HepG2 (cell line): ENCODE data around the gene ECD. TPM values are rescaled to one million over a fixed set of nuclear protein-coding genes. Genes with fewer than 3 reads are reported as not detected.

Source experiments
- ATAC-seq: fragments of 200-7000 bp; cut with Tn5 transposase; 3 replicates; pipeline ENCODE4 v1.9.1; 2020; ENCODE audit warnings: mild to moderate bottlenecking, moderate library complexity
- BruUV-seq: library from RNA; stranded (reverse); fragments of 400-500 nt; replicated peaks from 2 replicates; lab custom pipeline; 2021; lab: Mats Ljungman, UMichigan
- CTCF ChIA-PET: fragments of 300-600 bp; formaldehyde crosslinking; extraction: SDS; loops from one replicate; lab custom pipeline; 2021; ENCODE audit warnings: low total read pairs, inconsistent platforms, low intra/inter-chr PET ratio; lab: Yijun Ruan, JAX
- POLR2A ChIA-PET: fragments of 350-600 bp; sonication (Branson Sonifier 250); formaldehyde crosslinking; loops from one replicate; lab custom pipeline; 2020; ENCODE audit warnings: antibody characterized with exemption, inconsistent platforms; lab: Yijun Ruan, JAX
- DNase-seq: peaks from one replicate; pipeline ENCODE4 v3.0.0-alpha.2; 2015; ENCODE audit warnings: low spot score
- FAIRE-seq: peaks from 3 replicates; lab custom pipeline; 2011; peaks lifted over from hg19 to GRCh38; lab: Jason Lieb, UNC
- H2AFZ ChIP-seq: one replicate; pipeline ENCODE4 v1.6.1; 2011; ENCODE audit warnings: low read length, inconsistent platforms
- H3K27ac ChIP-seq: fragments of 300-600 bp; 3 replicates; pipeline ENCODE4 v1.8.0; 2011; ENCODE audit warnings: mixed run types, mild to moderate bottlenecking, mixed read lengths, low read length, inconsistent platforms; ENCODE audit not compliant: insufficient read depth; ENCODE audit errors: extremely low read length
- H3K27me3 ChIP-seq, 2 experiments: fragments of 200-600 bp in 1 of 2; 2 replicates in 1 of 2; 3 replicates in 1 of 2; pipeline versions ENCODE4 v1.6.0 to v1.8.0; 2011; ENCODE audit warnings: low read length in 2 of 2, mild to moderate bottlenecking in 2 of 2, moderate library complexity in 2 of 2, inconsistent platforms in 1 of 2; ENCODE audit not compliant: insufficient read depth in 2 of 2, control insufficient read depth in 1 of 2
- H3K36me3 ChIP-seq, 2 experiments: fragments of 200-600 bp in 1 of 2; replicated peaks in 1 of 2; 2 replicates in 1 of 2; 3 replicates in 1 of 2; pipeline versions ENCODE4 v1.5.1 to v1.8.0; 2011; ENCODE audit warnings: low read length in 2 of 2, inconsistent platforms in 1 of 2; ENCODE audit not compliant: insufficient read depth in 2 of 2, control insufficient read depth in 1 of 2
- H3K4me1 ChIP-seq: 2 replicates; pipeline ENCODE4 v1.5.1; 2012; ENCODE audit warnings: low read length, inconsistent platforms; ENCODE audit not compliant: insufficient read depth
- H3K4me2 ChIP-seq: 2 replicates; pipeline ENCODE4 v1.6.0; 2011; ENCODE audit warnings: low read depth, low read length, inconsistent platforms
- H3K4me3 ChIP-seq, 3 experiments: fragments of 200-600 bp in 1 of 3; sonication (generic), shearing (Covaris generic) in 1 of 3; replicated peaks in 1 of 3; 2 replicates each; pipeline ENCODE4 v1.5.1; 2011 to 2016; ENCODE audit warnings: low read length in 3 of 3, inconsistent platforms in 2 of 3, low read depth in 2 of 3, mild to moderate bottlenecking in 2 of 3, control low read depth in 1 of 3, mixed read lengths in 1 of 3; ENCODE audit not compliant: insufficient read depth in 1 of 3
- H3K79me2 ChIP-seq: one replicate; pipeline ENCODE4 v1.6.1; 2011; ENCODE audit warnings: low read length, inconsistent platforms; ENCODE audit not compliant: insufficient read depth
- H3K9ac ChIP-seq: 2 replicates; pipeline ENCODE4 v1.6.0; 2011; ENCODE audit warnings: mild to moderate bottlenecking, low read depth, low read length, inconsistent platforms; ENCODE audit not compliant: insufficient read depth
- H3K9me3 ChIP-seq: 2 replicates; pipeline ENCODE4 v1.5.1; 2012; ENCODE audit warnings: mild to moderate bottlenecking, low read length
- H4K20me1 ChIP-seq: 2 replicates; pipeline ENCODE4 v1.6.0; 2011; ENCODE audit warnings: inconsistent platforms, mild to moderate bottlenecking, low read length, moderate library complexity; ENCODE audit not compliant: insufficient read depth
- KDM5A ChIP-seq: fragments of 200-600 bp; sonication (generic); IDR thresholded peaks from 2 replicates; pipeline ENCODE4 v1.7.0; 2018; ENCODE audit warnings: antibody characterized with exemption, mild to moderate bottlenecking, low read length, borderline replicate concordance
- MATR3 ChIP-seq: sonication (generic); formaldehyde crosslinking; IDR thresholded peaks from 2 replicates; pipeline ENCODE4 v1.4.0; 2020; ENCODE audit warnings: missing genetic modification reagents
- MTA1 ChIP-seq: sonication (generic); formaldehyde crosslinking; IDR thresholded peaks from 2 replicates; pipeline ENCODE4 v1.4.0; 2020; ENCODE audit warnings: missing genetic modification reagents, mild to moderate bottlenecking, borderline replicate concordance
- MTF2 ChIP-seq: sonication (generic); formaldehyde crosslinking; IDR thresholded peaks from 2 replicates; pipeline ENCODE4 v1.5.0; 2020; ENCODE audit warnings: missing genetic modification reagents, borderline replicate concordance
- ZFP1 ChIP-seq: IDR thresholded peaks from 2 replicates; pipeline ENCODE4 v1.6.1; 2016
- WGBS: methylation state at CpG from one replicate; pipeline ENCODE4 v1.1.6; 2017; ENCODE audit warnings: low lambda C conversion rate; 5-methylcytosine and 5-hydroxymethylcytosine counted together
- in situ Hi-C: cut with HindIII; loops from 2 replicates; pipeline ENCODE4 v1.10.0; 2017; ENCODE audit warnings: low pct_unique_long_range_greater_than_20kb; ENCODE audit not compliant: extremely low pct_ligation_motif_present
- intact Hi-C: fragments of 100-400 bp; cut with micrococcal nuclease; formaldehyde crosslinking; loops from one replicate; pipeline ENCODE4 v1.10.0; 2022; ENCODE audit not compliant: unreplicated experiment
- polyA plus RNA-seq, 8 experiments: library from polyadenylated mRNA; depleted of rRNA in 3 of 8; stranded (reverse) in 7 of 8; unstranded in 1 of 8; fragments of >200 nt; fragmentation: Illumina TruSeq in 4 of 8; extraction: Trizol in 4 of 8; gene quantifications; 2 replicates each; pipeline versions ENCODE4 v1.2.1 to v1.2.3, GENCODE V29; 2011 to 2016; ENCODE audit warnings: low read depth in 4 of 8, missing spikeins in 1 of 8, mixed read lengths in 1 of 8; ENCODE audit not compliant: insufficient read depth in 1 of 8
- total RNA-seq, 5 experiments: library from RNA; depleted of rRNA; stranded (reverse); fragments of >200 nt; fragmentation: Illumina TruSeq; extraction: Trizol; gene quantifications; 2 replicates each; pipeline ENCODE4 v1.2.3, GENCODE V29; 2016; ENCODE audit warnings: low read depth in 1 of 5

ECD gene
- total and polyA plus RNA-seq, 2 of the 13 experiments (the other 11 are each of a cell fraction or from before 2014, with no cell fraction given) = 21.5 to 27.6 TPM

DNA sequence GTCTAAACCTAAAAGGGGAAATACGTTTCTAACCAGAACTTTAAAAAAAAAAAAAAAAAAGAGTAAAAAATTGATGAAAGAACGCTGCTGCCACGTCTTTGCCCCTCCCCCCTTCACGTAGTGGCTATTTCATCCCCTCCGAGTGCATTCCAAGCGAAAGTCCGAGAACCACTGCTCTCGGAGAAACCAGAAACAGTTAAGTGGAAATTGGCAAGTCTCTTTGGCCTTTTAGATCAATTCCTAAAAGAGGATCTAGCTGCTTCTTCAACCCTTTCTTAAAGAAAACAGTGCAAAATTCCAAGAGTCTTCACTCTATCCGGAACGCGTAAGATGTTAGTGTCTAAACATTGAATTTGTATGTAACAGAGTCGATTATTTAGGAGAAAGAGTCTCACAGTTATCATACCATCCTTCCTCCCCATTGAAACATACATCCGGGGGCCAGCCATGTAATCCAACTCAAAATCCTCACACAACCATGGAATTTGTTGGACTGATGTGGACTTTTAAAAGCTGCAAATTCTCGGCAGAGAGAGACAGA, 72.3 kb downstream of the ECD start (continued):
- TF ChIP-seq MTF2 = 0 out of 2 replicates have a peak, but pooled peaks have one; percentile 11

DNA sequence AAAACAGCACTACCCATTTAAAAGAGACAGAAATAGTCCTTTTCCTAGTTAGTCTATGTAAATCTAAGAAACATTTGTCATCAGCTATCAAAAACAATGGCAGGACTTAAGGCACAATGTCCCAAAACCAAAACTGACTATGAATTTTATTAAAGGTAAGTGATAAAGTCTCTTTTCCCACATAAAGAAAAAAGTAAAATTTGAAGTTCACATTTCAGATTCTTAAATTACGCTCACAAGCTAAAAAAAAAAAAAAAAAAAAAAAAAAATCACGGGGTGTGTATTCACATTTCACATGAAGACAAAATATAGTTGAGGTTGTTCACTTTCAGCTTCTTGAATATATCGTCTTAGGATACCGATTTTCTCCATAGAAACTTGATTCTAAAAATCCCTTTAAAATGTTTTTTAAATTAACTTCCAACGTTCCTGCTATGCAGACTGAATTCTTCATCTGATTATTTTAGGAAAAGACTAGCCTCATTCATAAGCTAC, 72.8 kb downstream of the ECD start:
- TF ChIP-seq MTA1 (CRISPR knock-in tag) (no peak), KDM5A (0 out of 2 replicates have a peak, but pooled peaks have one; percentile 10), ZFP1 (CRISPR knock-in tag) (no peak), MATR3 (CRISPR knock-in tag) (no peak)
- peaks cover 0 to 5% of the 10 kb centered on the region in 2 experiments; a peak in 2 of 5 replicates for H3K36me3 ChIP-seq
- no peak for DNase-seq
- intact Hi-C loops (no loop called here), in situ Hi-C loops (no loop called here)
- peaks cover 46% of the 10 kb centered on the region for H3K4me1 ChIP-seq
- H3K4me2 ChIP-seq = peak overlapping the region; percentile 78
- no peak overlapping the region for H2AFZ ChIP-seq
- H3K4me3 ChIP-seq = peak overlapping the region; percentile 97 to 100 (median 99)
- peak overlapping the region; percentile 84 for H3K27ac ChIP-seq
- no peaks in the 10 kb centered on the region for H3K9me3 ChIP-seq
- 2% methylated on average over 5 of the region's 5 CpGs for WGBS
- no peaks in the 10 kb centered on the region; a peak in 1 of 5 replicates for H3K27me3 ChIP-seq
- peak overlapping the region; percentile 94 for H3K9ac ChIP-seq
- no peak for FAIRE-seq
- H3K79me2 ChIP-seq = peaks cover 63% of the 10 kb centered on the region
- no TSS peak for BruUV-seq
- ChIA-PET CTCF (interaction anchor here (2.3 kb wide), 1 partner anchor 64 kb away, joined by 15 read pairs; no protein-coding TSS in a partner anchor), POLR2A (interaction anchor here (1.2 to 6.7 kb wide), 5 partner anchors 14 to 73 kb away, joined by 4 to 72 read pairs (median 12); partner anchors contain the start of genes ECD, FAM149B1 and NUDT13)
- no peak for ATAC-seq
- H4K20me1 ChIP-seq = peaks cover 45% of the 10 kb centered on the region
